Muscle of leg (tissue), 16 donors: ENCODE results near the gene GDPD1. TPM values are rescaled to one million over a fixed set of nuclear protein-coding genes. Genes with fewer than 3 reads are reported as not detected.
"Not testable (repeated sequence)": the region's sequence is repeated elsewhere in the genome, so short reads cannot be mapped to it uniquely, and the experiment has no call there.

ENCODE experiments used
- DNase-seq: peaks from one replicate; pipeline ENCODE4 v3.0.0; 2013
- H3K27ac ChIP-seq: one replicate; pipeline ENCODE4 v1.5.1; 2013; ENCODE audit warnings: mild to moderate bottlenecking, low read length, control low read depth
- H3K27me3 ChIP-seq: one replicate; pipeline ENCODE4 v1.6.1; 2013; ENCODE audit warnings: low read length; ENCODE audit not compliant: control insufficient read depth, insufficient read depth
- H3K36me3 ChIP-seq: one replicate; pipeline ENCODE4 v1.6.1; 2013; ENCODE audit warnings: low read length; ENCODE audit not compliant: control insufficient read depth, insufficient read depth
- H3K4me1 ChIP-seq: one replicate; pipeline ENCODE4 v1.6.1; 2013; ENCODE audit warnings: low read length; ENCODE audit not compliant: control insufficient read depth, insufficient read depth
- H3K4me3 ChIP-seq: one replicate; pipeline ENCODE4 v1.5.1; 2013; ENCODE audit warnings: low read length, control low read depth
- H3K9me3 ChIP-seq: replicated peaks from 2 replicates; pipeline ENCODE4 v1.6.1; 2013; ENCODE audit warnings: low read depth, low read length; ENCODE audit not compliant: control insufficient read depth
- WGBS: methylation state at CpG from one replicate; pipeline ENCODE4 v1.1.5; 2013; ENCODE audit warnings: missing lambda C conversion rate; ENCODE audit not compliant: insufficient coverage; 5-methylcytosine and 5-hydroxymethylcytosine counted together
- long read RNA-seq, 11 donors: transcript quantifications; one replicate each; lab custom pipeline, GENCODE V29; 2026
- polyA plus RNA-seq, 8 donors: library from polyadenylated mRNA; unstranded; fragments of 120-200 nt; gene quantifications; one replicate each; pipeline versions ENCODE4 v1.2.1 to v1.2.3, GENCODE V29; 2013; ENCODE audit warnings: inconsistent platforms in 1 of 8, low replicate concordance in 1 of 8; ENCODE audit not compliant: insufficient read length in 8 of 8, insufficient read depth in 1 of 8
- total RNA-seq: library from RNA; stranded (reverse); fragments of 120-200 nt; gene quantifications from one replicate; pipeline ENCODE4 v1.2.4, GENCODE V29; 2013

Gene GDPD1
- 1.6 TPM for total RNA-seq
- 1 to 10 TPM in 7 of 8 donors, under 1 TPM in 1; 0.96 to 3.8 (median 1.9) TPM for polyA plus RNA-seq
- long read RNA-seq, donor 1: 0 reads
- long read RNA-seq, donor 2: 0 reads
- long read RNA-seq, donor 3: 0 reads
- long read RNA-seq, donor 4: 0 reads
- long read RNA-seq, donor 5, partial matches to known transcripts: 0 of 1 reads
- long read RNA-seq, donor 5, other reads (novel, unspliced or antisense): 0 of 1 reads
- long read RNA-seq, donor 6: 0 reads
- long read RNA-seq, donor 7, partial matches to known transcripts: 0 of 1 reads
- long read RNA-seq, donor 7, other reads (novel, unspliced or antisense): 0 of 1 reads
- long read RNA-seq, donor 8: 0 reads
- long read RNA-seq, donor 9, partial matches to known transcripts: 0 of 1 reads
- long read RNA-seq, donor 9, other reads (novel, unspliced or antisense): 0 of 1 reads
- long read RNA-seq, donor 10: 0 reads
- long read RNA-seq, donor 11: 0 reads

DNA sequence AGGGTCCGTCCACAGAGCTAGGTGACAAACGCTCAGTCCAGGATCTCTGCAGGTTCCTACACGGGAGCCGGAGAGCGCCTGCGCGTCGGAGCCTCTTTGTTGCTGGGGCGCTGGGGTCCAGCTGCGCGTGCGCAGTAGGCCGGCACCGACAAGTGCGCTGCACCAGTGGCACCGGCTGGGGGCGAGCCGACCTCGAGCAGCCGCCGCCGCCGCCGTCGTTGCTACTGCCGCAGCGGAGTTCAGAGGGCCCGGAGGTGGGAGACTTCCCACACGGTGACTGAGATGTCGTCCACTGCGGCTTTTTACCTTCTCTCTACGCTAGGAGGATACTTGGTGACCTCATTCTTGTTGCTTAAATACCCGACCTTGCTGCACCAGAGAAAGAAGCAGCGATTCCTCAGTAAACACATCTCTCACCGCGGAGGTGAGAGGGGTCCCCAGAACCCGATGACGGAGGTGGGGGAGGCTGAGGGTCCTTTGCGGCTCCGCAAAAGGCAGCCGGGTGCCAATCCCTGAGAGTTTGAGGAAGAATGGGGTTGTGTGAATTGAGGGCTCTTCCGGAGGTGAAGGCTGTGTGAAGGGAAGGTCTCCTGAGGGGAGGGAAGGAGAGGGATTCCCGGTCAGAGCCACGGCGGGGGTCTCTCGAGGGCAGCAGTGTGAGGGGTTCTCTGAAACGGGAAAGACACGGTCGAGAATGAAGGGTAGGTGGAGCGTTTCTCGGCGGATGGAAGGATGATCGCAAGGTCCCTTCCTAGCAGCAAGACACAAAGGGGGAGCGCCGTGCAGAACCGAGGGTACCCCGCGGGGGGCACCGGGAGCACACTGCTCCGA is at the start of gene GDPD1:
GDPD1 (plus strand) TSS at position 184 of the 831 bp plus-strand sequence; CDS start at position 283, 99 bp downstream.
- Histone ChIP-seq H3K27ac (peak within 1 kb of the TSS; percentile 23), H3K4me3 (peak within 1 kb of the TSS; percentile 70), H3K36me3 (no peaks in the 10 kb centered on the region), H3K9me3 (no peaks in the 10 kb centered on the region), H3K4me1 (peaks cover 3% of the 10 kb centered on the region), H3K27me3 (no peaks in the 10 kb centered on the region)
- peak; percentile 96 for DNase-seq
- under 1% methylated on average over 55 of the region's 60 CpGs for WGBS

DNA sequence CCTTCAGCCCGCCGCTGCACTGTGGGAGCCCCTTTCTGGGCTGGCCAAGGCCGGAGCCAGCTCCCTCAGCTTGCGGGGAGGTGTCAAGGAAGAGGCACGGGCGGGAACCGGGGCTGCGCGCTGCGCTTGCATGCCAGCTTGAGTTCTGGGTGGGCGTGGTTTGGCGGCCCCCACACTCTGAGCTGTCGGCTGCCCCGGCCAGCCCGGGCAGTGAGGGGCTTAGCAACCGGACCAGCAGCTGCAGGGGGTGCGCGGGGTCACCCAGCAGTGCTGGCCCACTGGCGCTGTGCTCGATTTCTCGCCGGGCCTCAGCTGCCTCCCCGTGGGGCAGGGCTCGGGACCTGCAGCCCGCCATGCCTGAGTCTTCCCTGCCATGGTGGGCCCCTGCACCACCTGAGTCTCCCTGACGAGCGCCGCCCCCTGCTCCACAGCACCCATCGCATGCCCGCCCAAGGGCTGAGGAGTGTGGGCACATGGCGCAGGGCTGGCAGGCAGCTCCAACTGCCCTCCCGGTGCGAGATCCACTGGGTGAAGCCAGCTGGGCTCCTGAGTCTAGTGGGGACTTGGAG is 47.8 kb upstream of the GDPD1 start:
- no peak overlapping the region for H3K4me3 ChIP-seq
- H3K9me3 ChIP-seq: no peaks in the 10 kb centered on the region
- 96% methylated on average over 29 of the region's 33 CpGs for WGBS
- no peak overlapping the region for H3K27ac ChIP-seq
- no peaks in the 10 kb centered on the region for H3K27me3 ChIP-seq
- DNase-seq: no peak
- H3K36me3 ChIP-seq: peaks cover 24% of the 10 kb centered on the region
- H3K4me1 ChIP-seq: no peaks in the 10 kb centered on the region

DNA sequence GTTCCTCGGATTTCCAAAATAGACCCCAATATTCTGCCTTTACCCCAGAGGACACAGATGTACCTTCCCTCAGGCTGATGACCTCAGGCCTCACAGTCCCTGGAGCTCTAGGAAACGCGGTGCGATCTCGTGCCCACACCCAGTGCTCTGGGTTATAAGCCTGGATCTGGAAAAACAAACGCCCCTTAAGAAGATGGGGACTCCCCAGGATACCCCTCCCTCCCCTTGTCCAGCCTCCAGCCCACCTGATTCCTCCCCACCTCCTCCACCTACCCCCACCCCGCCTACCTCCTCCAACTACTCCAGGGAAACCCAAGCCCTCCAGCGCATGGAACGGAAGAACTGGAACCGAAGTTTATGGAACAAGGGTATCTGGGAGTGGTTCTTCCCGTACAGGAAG is 45.6 kb upstream of the GDPD1 start:
- Histone ChIP-seq H3K36me3 (peaks cover 24% of the 10 kb centered on the region), H3K4me3 (no peak overlapping the region), H3K4me1 (no peaks in the 10 kb centered on the region), H3K9me3 (no peaks in the 10 kb centered on the region), H3K27me3 (no peaks in the 10 kb centered on the region), H3K27ac (no peak overlapping the region)
- DNase-seq: no peak
- WGBS: 97% methylated on average over 7 of the region's 11 CpGs

GRCh38 chr17:59175076-59175475 is 45.2 kb upstream of the GDPD1 start:
- DNase-seq: no peak

DNA sequence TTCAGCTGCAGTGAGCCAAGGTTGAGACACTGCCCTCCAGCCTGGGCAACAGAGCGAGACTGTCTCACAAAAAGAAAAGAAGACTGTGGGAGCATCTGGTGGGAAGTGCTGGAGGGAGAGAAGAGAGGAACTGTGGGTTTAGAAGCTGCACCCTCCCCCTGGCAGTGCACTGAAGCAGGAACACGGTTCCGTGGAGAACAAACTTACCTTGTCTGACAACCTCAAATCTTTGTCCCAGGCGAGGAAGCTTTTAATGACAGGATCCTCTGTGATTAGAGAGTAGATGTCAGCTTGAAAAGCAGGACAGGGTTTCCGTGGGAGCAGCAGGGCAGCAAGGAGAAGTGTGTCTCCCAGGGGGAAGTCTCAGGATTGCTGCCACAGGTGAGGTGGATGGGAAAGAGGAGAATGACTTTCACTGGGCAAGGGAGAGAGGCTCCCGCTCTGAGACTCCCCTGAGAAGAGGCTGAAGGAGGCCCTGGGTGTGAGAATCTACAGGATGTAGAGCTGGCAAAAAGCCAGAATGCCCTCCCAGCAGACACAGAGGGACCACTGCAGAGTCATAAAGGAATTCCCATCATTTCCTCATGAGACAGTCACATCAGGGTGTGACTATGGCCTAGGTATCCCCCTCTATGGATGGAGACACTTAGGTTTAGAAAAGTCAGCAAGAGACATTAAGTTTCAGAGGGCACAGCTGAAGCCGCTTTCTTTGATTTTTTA is 41.9 kb upstream of the GDPD1 start:
- Histone ChIP-seq H3K9me3 (no peaks in the 10 kb centered on the region), H3K4me1 (no peaks in the 10 kb centered on the region), H3K27ac (no peak overlapping the region), H3K27me3 (no peaks in the 10 kb centered on the region), H3K4me3 (no peak overlapping the region), H3K36me3 (peaks cover 14% of the 10 kb centered on the region)
- WGBS: 69% methylated on average over 3 of the region's 7 CpGs
- no peak for DNase-seq

More at GRCh38 chr17:59175076-59175475, 45.2 kb upstream of the GDPD1 start:
- no peak overlapping the region for H3K4me3 ChIP-seq
- no peak overlapping the region for H3K27ac ChIP-seq
- H3K36me3 ChIP-seq: peaks cover 24% of the 10 kb centered on the region
- no peaks in the 10 kb centered on the region for H3K9me3 ChIP-seq
- no peaks in the 10 kb centered on the region for H3K4me1 ChIP-seq
- no peaks in the 10 kb centered on the region for H3K27me3 ChIP-seq
- WGBS: 99% methylated on average over 7 of the region's 7 CpGs

GRCh38 chr17:59179601-59180000 is 40.7 kb upstream of the GDPD1 start:
- WGBS: 87% methylated on average over 8 of the region's 11 CpGs
- H3K4me3 ChIP-seq, H3K36me3 ChIP-seq, H3K4me1 ChIP-seq, H3K27ac ChIP-seq, H3K27me3 ChIP-seq, DNase-seq, H3K9me3 ChIP-seq: not testable (repeated sequence)

GRCh38 chr17:59180626-59181025 is 39.7 kb upstream of the GDPD1 start:
- H3K4me3 ChIP-seq: no peak overlapping the region
- no peaks in the 10 kb centered on the region for H3K9me3 ChIP-seq
- H3K4me1 ChIP-seq: no peaks in the 10 kb centered on the region
- H3K27me3 ChIP-seq: no peaks in the 10 kb centered on the region
- no peak for DNase-seq
- 90% methylated on average over 5 of the region's 9 CpGs for WGBS
- peaks cover under 1% of the 10 kb centered on the region for H3K36me3 ChIP-seq
- H3K27ac ChIP-seq: no peak overlapping the region

- Histone ChIP-seq H3K9me3 (no peaks in the 10 kb centered on the region), H3K27ac (no peak overlapping the region), H3K4me3 (no peak overlapping the region), H3K36me3 (no peaks in the 10 kb centered on the region), H3K4me1 (no peaks in the 10 kb centered on the region), H3K27me3 (no peaks in the 10 kb centered on the region)
- WGBS: 96% methylated on average over 9 of the region's 9 CpGs
- DNase-seq: no peak
Observed at GRCh38 chr17:59181481-59181880, 38.8 kb upstream of the GDPD1 start.

DNA sequence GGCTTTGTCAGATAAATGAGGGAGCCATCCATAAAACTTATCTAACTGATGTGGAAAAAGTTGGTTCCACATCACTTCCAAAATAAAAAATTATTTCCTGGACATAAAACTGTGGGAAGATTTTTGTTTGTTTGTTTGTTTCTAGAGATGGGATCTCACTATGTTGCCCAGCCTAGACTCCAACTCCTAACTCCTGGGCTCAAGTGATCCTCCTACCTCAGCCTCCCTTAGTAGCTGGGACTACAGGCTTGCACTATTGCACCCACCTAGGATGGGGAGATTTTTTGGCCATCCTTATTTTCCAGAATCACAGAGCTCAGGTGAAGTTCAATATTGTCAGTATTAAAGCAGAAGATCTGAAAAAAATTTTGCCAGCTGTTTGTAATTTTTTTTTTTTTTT is 34.3 kb upstream of the GDPD1 start:
- no peak overlapping the region for H3K27ac ChIP-seq
- no peaks in the 10 kb centered on the region for H3K9me3 ChIP-seq
- no peaks in the 10 kb centered on the region for H3K36me3 ChIP-seq
- no peaks in the 10 kb centered on the region for H3K27me3 ChIP-seq
- no peak for DNase-seq
- H3K4me3 ChIP-seq: no peak overlapping the region
- no peaks in the 10 kb centered on the region for H3K4me1 ChIP-seq
